T1000 (cell line): ENCODE data around the gene PPP2R5E.

Experiments
- DNase-seq: peaks from one replicate; lab custom pipeline; 2025; ENCODE audit warnings: mixed read lengths; lab: John Stamatoyannopoulos, UW

Gene PPP2R5E

DNA sequence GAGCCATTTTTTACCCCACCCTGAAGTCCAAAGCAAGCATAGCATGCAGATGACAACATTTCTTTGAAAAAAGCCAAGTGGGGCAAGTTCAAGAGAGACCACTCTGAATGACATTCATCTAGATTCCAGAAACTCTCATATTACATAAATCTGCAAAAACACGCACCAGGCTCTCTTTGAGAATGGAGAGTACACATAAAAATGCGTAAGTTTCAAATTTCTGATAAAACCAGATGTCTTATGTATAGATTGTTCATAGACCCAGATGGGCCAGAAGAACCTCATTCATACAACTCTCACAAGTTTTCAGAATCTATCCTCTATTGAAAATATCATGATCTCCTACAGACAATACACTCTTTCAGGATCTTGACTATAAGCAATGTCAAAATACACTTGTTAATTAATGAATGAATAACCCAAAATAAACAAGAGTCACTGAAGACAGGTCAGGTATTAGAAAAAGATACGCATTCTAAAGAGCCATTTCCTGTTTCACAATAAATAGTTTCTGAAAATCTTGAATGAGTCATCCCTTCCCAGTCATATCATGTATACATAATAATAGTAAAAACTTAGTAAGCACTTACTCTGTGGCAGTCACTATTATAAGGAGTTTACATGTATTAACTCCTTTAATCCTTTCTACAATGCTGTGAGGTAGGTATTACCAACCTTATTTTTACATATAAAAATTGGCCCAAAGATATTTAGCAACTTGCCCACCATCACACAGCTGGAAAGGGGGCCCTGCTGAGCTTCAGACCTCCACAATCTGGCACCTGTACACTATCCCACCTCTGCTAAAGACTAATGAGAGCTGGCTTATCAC lies 72.0 kb downstream of the PPP2R5E start:
- DNase-seq: no peak

DNA sequence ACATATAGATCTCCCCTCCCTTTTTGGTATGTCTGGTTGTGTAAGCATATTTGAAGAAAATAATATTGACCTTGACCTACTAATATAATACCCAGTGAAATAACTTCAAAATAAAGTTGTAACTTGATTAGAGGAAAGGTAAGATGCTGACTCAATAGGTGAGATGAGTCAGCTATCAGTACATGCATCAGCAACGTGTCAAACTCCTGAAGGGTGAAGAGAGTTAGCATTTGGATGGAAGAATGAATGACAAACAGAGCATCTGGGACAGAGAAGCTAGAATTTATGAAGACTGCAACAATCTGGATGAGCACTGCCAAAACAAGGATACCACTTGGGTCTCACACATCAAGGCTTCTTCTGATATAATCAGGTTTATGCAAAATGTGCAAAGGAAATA lies 74.9 kb downstream of the PPP2R5E start:
- no peak for DNase-seq

DNA sequence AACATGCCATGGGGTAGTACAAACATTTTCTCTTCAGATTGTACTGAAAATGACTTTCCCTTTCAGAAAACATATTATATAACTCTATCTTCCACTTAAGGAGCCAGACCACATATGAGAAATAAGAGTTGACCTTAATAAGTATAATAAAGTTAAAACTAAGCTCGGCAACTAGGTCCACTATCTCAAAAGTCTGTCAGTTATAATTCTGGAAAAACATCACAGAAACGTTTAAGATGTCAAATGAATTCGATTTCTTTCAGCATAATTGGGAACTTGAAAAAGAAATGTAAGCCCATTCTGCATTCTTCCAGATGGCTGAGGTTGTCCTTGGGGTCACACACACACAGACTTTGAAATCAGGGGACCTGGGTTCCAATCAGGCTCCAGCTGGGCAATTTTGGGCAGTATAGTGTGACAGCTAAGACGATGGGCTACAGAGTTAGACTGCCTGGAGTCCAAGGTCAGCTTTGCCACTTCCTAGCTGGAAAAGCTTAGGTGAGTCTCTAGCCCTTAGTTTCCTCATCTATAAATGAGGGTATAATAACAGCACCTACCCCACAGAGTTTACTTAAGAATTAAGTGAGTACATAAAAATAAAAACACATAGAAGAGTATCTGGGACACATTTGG lies 75.6 kb downstream of the PPP2R5E start:
- DNase-seq: no peak

DNA sequence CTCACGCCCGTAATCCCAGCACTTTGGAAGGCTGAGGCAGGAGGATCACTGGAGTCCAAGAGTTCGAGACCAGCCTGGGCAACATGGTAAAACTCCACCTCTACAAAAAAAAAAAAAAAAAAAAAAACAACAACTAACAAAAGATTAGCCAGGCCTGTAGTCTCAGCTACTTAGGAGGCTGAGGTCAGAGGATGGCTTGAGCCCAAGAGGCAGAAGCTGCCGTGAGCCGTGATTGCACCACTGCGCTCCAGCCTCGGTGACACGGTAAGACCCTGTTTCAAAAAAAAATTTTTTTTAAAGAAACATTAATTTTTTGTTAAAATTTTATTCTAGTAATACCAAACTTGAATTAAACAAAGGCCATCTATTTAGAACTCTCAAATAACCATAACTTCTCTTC lies 77.8 kb downstream of the PPP2R5E start:
- DNase-seq: no peak

DNA sequence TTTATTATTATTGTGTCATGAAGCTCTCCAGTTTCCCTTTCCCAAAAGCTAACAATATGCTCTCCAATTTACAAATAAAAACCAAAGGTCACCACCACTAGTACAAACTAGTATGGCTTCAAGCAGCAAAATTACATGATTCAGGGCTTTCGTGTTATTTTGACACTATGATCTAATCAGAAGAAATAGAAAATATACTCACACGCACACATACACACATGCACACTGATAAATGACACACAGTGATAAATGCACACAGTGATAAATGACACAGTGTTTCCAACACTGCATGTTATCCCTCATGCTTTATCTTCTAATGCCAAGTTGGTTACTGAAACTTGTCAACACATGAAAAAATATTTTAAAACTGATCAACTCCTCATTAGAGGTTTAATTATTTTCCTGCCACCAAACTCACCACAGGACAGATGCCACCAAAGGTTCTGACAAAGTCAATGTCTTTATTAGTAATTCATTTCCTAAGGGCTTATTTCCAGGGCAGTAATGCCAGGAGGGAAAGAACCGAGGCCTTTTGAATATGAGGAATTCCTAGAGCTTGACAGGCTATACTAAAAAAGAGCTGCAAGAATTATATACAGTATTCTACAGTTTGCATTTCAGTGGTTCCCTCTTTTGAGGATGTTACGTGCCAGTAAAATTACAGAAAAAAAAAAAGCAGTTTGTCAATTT lies 82.4 kb downstream of the PPP2R5E start:
- no peak for DNase-seq

DNA sequence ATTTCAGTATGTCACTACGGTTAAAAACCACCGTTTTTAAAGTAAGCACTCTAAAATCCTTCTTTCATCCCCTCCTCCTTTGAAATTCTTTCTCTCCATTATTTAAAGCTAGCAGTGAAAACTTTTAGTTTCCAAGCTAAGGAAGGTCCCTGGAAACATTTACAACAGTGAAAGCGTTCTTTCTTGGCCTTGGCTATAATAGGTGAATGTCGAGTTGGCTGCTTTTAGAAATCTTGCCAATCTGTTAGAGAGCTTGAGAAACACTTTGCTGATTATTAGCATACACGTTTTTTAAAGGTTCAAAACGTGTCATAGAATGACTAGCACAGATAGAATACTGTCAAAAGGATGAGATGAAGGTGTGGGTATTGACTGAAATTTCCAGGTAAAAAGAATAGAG lies 83.4 kb downstream of the PPP2R5E start:
- DNase-seq: no peak

DNA sequence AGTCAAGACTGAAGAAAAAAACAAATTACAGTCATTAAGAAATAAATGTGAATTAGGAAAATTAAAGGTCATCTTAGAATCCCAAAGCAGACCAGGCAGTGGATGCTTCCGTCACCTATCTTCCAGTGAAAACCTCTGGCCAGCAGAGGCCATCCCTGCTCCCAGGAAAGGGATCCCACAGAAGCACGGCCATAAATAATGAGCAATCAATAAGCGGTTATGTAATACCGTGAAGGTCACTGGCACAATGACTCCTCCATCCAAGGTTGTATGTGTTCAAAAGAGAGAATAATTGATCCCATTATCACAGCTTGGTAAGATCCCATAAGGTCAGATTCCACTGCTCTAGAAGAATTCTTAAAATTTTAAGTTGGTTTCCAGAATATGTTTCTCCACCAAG lies 85.7 kb downstream of the PPP2R5E start:
- no peak for DNase-seq

DNA sequence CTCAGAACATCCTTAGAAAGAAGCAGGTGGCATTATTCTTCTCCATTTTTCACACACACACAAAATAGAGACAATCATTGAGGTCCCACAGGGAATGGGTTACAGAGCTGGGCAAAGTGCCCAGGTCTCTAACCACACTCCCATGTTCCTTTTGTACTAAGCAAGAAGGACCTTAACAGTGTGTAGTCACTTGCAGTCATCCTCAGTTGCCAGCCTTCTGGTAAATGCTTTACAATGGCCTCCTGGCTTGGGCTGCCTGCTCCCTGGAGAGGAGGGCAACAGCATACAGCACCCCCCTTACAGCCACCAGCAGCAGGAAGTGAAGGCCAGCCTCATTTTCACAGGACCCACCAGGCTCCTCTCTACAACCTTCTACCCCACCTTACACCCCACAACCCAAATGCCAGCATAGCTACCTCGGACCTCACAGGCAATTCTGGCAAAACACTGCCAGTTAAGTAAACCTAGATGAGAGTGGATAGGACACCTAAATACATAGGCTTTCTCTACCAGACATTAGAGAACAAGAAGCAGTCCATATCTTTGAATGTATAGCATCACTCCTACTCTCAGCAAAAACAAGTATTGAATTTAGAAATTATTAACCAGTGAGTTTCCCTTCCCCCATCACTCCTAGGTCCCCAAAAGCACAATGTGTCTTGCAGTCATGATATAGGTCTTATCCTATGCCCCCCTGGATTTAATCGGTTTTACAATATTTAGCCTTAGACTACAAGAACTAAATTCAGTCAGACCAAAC lies 88.1 kb downstream of the PPP2R5E start:
- no peak for DNase-seq

DNA sequence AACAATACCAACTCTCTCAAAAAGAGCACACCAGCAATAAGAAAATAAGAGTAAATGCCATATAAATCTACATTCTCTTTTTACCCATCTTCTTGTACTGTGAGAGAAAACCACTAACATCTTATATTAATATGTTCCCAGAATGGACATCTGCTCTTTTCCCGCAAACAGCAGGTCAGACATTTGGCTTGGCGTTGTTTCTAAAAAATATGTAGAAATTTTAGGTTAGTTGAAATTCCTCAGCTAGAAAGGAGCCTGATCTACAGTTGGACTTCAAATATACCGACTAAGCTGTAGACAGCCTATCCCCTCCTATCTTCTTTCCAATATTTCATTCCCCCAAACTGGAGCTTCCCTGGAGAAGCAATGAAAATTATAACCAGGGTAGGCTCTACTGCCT lies 88.7 kb downstream of the PPP2R5E start:
- no peak for DNase-seq

DNA sequence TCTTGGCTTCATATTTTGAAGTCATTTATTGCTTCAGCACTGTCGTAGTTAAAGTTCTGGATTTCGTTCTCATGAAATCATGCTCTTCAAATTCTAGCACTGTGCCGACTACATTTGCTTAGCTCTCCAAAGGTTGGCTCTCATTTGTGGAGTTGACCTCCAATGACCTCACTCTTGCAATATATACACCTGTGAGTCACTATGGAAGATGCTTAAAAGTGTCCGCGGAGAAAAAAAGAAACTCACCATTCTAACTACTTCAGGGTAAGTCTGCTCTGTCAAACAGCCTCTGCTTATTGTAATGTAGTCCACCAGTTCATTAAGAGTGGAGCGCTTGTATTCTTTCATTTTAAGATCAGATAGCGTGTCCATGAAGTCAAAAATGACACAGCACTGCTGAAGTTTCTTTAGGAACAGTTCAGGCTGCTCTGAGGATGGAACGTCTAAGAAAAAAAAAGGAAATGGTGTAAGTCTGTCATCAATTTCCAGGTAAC lies 89.7 kb downstream of the PPP2R5E start:
- DNase-seq: no peak

DNA sequence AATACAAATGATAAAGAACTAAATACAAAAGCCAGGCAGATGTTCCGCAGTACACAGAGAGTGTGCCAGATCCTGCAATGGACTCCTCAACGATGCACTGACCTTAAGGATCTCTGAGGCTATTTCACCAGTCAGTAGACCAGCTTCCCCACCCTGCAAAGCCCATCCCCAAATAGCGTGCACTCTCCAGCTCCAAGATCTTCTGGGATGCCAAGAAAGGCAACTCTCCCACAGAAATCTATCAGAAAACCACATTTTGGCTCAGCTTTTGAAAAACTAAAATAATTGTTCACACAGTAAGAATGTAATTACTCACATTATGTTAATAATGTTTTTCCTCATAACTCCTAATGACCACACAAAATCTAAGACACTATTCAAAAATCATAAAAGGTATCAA lies 90.4 kb downstream of the PPP2R5E start:
- no peak for DNase-seq

DNA sequence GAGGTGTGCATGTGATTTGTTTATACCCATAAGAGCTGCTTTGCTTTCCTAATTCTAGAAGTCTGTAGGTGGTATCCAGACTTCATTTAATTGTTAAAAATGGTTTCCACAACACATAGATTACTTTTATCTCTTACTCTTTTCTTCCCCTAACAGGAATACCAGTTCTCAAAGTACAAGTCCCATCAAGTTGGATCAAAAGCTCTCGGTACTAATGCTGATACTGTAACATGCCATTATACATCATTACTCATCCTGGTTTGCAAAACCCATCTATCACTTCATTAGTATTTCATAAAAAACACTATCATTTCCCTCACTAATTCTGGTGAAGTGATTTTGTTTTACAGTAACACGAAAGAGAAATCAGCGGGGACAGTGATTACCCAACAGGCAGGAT lies 94.3 kb downstream of the PPP2R5E start:
- no peak for DNase-seq

DNA sequence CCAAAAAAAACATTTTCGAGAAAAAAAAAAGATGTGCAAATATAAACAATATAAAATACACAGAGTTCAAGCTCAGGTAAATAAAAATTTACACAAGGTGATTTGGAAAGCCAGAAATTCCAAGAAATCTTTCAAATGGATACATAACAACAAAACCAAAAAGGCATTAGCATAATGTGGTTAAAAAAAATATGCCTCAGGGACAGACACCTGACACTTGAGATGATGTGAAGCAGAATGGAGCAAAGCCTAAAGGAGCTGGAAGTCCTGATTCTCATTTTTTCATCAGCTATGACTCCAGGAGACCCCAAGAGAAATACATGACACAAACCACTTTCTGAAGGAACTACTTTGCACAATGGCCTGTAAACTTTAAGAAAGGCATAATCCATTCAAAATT lies 98.6 kb downstream of the PPP2R5E start:
- no peak for DNase-seq

DNA sequence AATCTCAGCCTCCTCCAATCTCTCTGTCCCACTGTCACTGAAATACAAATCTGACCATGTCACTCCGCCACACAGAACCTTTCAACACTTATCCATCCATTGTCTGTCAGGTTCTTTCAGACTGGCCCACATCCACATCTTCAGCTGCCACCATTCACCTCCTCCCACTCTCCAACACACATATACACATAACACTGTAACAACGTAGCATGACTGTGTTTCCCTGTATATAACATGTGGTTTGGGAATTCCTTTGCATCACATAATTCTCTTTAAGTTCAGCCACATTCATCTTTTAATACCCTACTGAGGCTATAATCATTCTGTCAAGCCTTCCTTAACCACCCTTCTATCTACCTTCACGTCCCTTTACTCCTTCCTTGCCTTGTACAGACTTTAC lies 99.2 kb downstream of the PPP2R5E start:
- DNase-seq: no peak

DNA sequence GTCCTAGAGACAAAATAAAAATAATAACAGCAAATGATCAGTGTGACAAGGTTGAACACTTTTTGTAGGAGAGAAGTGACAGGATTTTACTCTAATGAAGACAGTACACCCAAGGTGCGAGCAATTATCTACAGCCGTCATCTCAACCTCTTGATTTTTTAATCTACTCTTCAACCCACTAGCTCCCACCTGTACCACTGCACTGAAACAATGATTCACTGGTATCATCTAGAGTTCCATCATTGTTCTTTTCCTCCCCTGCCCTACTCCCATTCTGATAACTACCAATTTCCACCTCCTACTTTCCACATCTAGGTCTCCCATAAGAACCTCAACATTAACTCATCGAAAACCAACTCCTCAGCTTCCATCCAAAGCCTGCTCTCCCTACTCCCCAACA lies 99.8 kb downstream of the PPP2R5E start:
- DNase-seq: no peak

DNA sequence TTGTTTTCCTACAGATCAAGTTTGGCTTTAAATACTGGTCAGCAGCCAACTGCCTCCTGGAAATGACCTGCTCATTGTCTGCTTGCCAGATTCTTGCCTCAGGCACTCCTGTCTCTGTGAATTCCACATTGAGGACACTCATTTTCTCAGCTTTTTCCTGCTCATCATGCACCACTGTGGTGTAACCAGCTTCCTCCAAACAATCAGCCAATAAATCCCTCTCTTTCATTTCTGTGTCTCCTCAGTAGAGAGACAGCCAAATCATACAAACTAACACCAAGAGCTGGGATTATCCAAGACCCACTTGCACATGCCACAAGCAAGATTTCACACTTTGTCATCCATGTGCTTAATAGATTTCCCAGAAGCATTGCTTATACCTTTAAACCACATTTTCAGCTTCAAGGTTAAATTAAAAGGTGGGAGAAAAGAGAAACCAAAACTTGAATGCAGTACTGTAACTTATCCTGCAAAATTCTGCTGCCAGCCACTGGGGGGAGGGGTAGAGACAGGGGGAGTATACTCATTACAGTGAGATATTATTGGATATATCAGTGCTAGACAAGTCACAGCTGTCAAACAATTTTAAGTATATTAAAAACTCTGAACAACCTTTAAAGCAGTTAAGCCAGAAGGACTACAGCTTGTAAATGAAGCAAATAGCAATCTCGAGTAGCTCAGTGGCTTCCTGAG lies 105.0 kb downstream of the PPP2R5E start:
- DNase-seq: peak; percentile 63

DNA sequence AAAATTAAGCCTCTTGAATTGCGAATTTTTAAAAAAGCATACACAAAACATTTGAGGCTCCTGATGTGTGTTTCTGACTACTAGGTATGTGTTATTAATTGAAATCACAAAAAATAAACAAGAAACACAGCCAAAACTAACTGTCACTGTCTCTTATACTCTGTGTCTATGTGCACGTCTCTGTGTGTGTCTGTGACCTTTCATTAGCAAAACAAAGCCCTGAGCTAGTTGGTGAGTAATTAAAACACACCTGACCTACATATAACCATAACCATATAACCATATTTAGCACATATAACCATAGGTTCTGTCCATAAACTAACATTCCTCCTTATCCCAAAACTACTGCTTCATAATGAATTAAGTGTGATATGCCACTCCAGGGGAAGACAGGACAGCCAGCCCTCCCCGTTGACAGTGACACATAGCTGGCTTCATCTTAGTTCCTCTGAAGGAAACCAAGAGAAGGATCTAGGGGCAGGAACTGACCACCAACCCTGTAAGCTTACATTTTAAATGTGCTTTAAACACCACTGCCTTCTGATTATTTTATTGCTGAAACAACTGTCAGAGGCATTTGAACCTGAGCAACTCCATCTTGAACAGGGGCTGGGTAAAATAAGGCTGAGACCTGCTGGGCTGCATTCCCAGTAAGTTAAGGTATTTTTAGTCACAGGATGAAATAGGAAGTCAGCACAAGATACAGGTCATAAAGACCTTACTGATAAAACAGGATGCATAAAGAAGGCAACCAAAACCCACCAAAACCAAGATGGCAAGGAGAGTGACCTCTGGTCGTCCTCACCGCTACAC lies 106.7 kb downstream of the PPP2R5E start:
- DNase-seq: no peak

DNA sequence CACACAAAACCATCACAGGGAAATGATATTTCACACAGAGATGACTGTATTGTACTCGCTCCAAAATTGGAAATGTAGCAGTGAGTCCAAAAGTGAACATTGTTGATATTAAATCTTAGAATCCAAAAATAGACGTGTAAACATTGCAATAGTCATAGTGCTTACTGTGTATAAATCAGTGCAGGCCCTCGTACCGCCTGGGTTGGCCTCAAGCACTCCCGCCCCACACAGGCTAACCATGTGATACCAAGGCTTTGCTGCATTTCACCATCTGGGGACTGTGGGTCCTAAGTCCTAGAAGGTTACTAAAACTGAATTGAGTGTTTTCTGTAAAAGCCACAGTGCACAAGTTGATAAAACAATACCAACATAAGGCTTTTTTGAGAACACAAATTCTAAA lies 107.3 kb downstream of the PPP2R5E start:
- DNase-seq: no peak

DNA sequence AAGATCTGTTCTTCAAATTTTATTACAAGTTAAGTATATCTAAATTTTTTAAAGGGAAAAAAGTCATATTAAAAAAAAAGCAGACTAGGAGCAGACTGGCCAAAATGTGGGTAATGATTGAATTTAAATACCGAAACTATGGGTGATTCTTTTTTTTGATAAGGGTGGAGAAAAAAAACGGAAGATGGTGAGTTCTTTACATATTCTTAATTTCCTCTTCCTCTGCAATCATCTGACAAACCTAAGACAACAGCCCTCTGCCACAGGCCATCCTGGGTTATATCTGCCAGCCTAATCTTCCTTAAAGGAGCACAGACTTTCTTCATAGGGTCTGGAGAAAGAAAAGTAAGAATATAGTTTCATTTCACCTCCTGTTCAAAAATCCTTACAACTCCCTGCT lies 108.0 kb downstream of the PPP2R5E start:
- no peak for DNase-seq

DNA sequence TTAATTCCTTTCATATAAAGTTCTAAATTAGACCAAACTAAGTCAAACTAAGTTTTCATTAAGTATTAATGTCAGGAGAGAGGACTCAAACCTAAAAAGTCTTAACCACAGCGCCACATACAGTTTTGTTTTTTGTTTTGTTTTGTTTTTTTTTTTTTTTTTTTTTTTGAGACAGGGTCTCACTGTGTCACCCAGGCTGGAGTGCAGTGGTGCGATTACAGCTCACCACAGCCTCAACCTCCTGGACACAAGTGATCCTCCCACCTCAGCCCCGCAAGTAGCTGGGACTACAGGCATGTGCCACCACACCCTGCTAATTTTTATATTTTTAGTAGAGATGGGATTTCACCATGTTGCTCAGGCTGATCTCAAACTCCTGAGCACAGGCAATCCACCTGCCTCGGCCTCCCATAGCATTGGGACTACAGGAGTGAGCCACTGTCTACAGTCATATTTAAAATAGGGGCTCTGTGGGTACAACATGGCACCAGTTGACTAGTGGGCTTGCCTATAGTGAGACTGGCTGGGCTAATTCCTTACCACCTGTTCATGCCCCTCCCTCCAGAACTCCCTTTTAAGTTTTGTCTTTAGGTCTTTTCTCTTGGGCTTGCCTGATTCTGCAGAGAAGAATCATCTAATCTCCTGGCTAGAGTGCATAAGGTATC lies 110.2 kb downstream of the PPP2R5E start:
- no peak for DNase-seq
